GM12891 (cell line): ENCODE measurements around the gene GALT.

Experiments used
- POLR2A ChIP-seq: IDR thresholded peaks from 2 replicates; pipeline ENCODE4 v1.6.1; 2011; ENCODE audit warnings: low read depth, low read length, control low read depth
- POLR2AphosphoS5 ChIP-seq: IDR thresholded peaks from 2 replicates; pipeline ENCODE4 v1.6.1; 2011; ENCODE audit warnings: low read depth, low read length, control low read depth
- POU2F2 ChIP-seq: IDR thresholded peaks from 2 replicates; pipeline ENCODE4 v1.6.1; 2011; ENCODE audit warnings: low read depth, mild to moderate bottlenecking, control low read depth, low read length, moderate library complexity
- SPI1 ChIP-seq: IDR thresholded peaks from 2 replicates; pipeline ENCODE4 v1.6.1; 2011; ENCODE audit warnings: low read depth, low read length, control low read depth
- TAF1 ChIP-seq: IDR thresholded peaks from 2 replicates; pipeline ENCODE4 v1.6.1; 2011; ENCODE audit warnings: low read depth, low read length, control low read depth

DNA sequence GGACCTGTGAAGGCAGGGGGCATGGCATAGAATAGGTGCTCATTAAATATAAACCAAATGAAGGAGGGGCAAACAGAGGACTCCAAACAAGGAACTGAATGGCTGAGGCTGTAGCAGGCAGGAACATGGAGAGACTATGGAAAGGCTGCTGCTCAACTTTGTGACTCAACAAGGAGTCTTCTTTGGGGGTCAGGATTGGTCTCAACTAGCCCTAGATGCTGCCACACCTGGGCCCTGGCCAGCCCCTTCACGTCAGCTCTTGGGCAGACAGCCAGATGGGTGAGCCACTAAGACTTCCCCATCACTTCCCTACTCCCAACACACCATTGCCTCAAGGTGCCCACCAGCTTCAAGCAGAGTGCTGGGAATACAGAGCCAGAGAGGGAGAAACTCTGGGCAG lies 45.6 kb upstream of the GALT start:
- no peak for TF ChIP-seq TAF1
- no peak for TF ChIP-seq POLR2A
- no peak for TF ChIP-seq POLR2AphosphoS5
- TF ChIP-seq POU2F2 = no peak
- TF ChIP-seq SPI1 = no peak
